Measurements from ENCODE around the gene SLC9C1. TPM values are rescaled to one million over a fixed set of nuclear protein-coding genes. Genes with fewer than 3 reads are reported as not detected.

Gene SLC9C1
- total and polyA plus RNA-seq, 2 of the 4 experiments (the other 2 are of a cell fraction): not detected

DNA sequence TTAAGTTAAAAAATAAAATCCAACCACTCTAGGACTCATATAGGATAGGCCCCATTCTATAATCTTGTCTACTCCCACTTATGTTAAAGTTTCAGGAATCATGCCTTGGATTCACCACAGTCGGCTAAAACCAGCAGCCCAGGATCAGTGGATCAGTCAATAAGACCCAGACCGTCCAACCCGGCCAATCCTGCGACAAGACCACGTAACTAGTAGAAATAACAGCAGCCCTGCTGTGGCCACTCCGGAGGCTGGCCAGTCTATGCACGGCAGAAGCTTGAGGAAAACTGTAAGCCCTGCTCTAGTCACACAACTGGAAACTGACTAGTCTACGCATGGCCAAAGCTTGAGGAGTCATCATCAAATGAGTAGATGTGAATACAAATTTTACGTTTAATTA, 12.8 kb upstream of the SLC9C1 start:
- Histone ChIP-seq H3K9me3 (ENCODE audit: control insufficient read depth, insufficient read depth, low read length) (no peaks in the 10 kb centered on the region), H2BK15ac (ENCODE audit: low read depth, low read length) (no peak overlapping the region), H2BK5ac (ENCODE audit: low read depth, low read length, poor library complexity, severe bottlenecking) (no peak overlapping the region), H3K4me3 (ENCODE audit: insufficient read depth, low read depth, low read length) (no peak overlapping the region), H3K79me1 (ENCODE audit: low read depth in 1 of 2, low read length in 2 of 2) (no peaks in the 10 kb centered on the region), H2BK20ac (ENCODE audit: low read depth, low read length) (no peak overlapping the region), H4K5ac (ENCODE audit: low read depth, low read length) (no peak overlapping the region), H3K27ac (ENCODE audit: insufficient read depth, low read length) (no peak overlapping the region), H2AK9ac (replicated peaks; ENCODE audit: low read depth, low read length, poor library complexity) (no peak overlapping the region), H3K56ac (ENCODE audit: extremely low read depth, insufficient read depth, low read length) (no peak overlapping the region), H3K9me1 (ENCODE audit: insufficient read depth, low read length) (no peaks in the 10 kb centered on the region), H4K8ac (ENCODE audit: low read depth in 2 of 2, low read length in 2 of 2) (no peak overlapping the region), H2AK5ac (ENCODE audit: low read depth, low read length) (no peak overlapping the region), H3K9ac (ENCODE audit: low read depth, low read length) (no peak overlapping the region), H3K23ac (ENCODE audit: low read depth, low read length) (no peak overlapping the region), H3K4ac (ENCODE audit: low read depth, low read length) (no peak overlapping the region), H2AFZ (replicated peaks; ENCODE audit: low read length, poor library complexity) (no peak overlapping the region), H3K27me3 (ENCODE audit: control insufficient read depth, insufficient read depth, low read length) (no peaks in the 10 kb centered on the region), H3K36me3 (ENCODE audit: control insufficient read depth, insufficient read depth, low read length) (no peaks in the 10 kb centered on the region), H3K4me1 (ENCODE audit: control insufficient read depth, insufficient read depth, low read length) (peaks cover 12% of the 10 kb centered on the region), H2BK120ac (ENCODE audit: low read depth, low read length) (no peak overlapping the region), H3K4me2 (ENCODE audit: low read depth, low read length) (no peak overlapping the region), H4K91ac (ENCODE audit: insufficient read depth, low read depth, low read length) (no peak overlapping the region), H4K20me1 (ENCODE audit: insufficient read depth, low read length) (no peaks in the 10 kb centered on the region), H3K14ac (replicated peaks; ENCODE audit: low read depth, low read length) (no peak overlapping the region), H3K18ac (ENCODE audit: low read depth, low read length) (no peak overlapping the region)
- ChIA-PET POLR2A (ENCODE audit: unreplicated experiment) (no interaction called here), CTCF (interaction anchor here (1.9 kb wide), 1 partner anchor 13 kb away, joined by 9 read pairs; the partner anchor contains the start of gene SLC9C1)
- WGBS, 2 experiments (ENCODE audit: extremely low coverage in 2 of 2, insufficient read length in 1 of 2): 100% methylated on average over 2 of the region's 9 CpGs; no CpG with 5 or more reads in 1 of the 2 experiments
- in situ Hi-C loops (cut with MboI; ENCODE audit: low sequenced_read_pairs): loop anchor here (25.0 kb wide), 1 partner anchor 680 kb away; the partner anchor contains the start of genes CD200R1 and GTPBP8
- no peak for ATAC-seq (ENCODE audit: low read depth)
- dilution Hi-C loops (cut with HindIII; ENCODE audit: low sequenced_read_pairs, unreplicated experiment): loop anchor here (25.0 kb wide), 1 partner anchor 205 kb away; no protein-coding TSS in a partner anchor
- no TSS peak for BruUV-seq (replicated peaks)
- TF ChIP-seq RAD21 (IDR thresholded peaks at IDR 0.05; ENCODE audit: low read length): no peak
- TF ChIP-seq RFX5 (IDR thresholded peaks at IDR 0.05; ENCODE audit: low read depth, low read length): no peak
- no peak for TF ChIP-seq MXI1 (IDR thresholded peaks at IDR 0.05; ENCODE audit: borderline replicate concordance, low read depth, low read length)
- TF ChIP-seq CHD1 (IDR thresholded peaks at IDR 0.05; ENCODE audit: low read depth, low read length): no peak
- TF ChIP-seq, protein P1, sequence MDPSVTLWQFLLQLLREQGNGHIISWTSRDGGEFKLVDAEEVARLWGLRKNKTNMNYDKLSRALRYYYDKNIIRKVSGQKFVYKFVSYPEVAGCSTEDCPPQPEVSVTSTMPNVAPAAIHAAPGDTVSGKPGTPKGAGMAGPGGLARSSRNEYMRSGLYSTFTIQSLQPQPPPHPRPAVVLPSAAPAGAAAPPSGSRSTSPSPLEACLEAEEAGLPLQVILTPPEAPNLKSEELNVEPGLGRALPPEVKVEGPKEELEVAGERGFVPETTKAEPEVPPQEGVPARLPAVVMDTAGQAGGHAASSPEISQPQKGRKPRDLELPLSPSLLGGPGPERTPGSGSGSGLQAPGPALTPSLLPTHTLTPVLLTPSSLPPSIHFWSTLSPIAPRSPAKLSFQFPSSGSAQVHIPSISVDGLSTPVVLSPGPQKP (IDR thresholded peaks at IDR 0.05; ENCODE audit: borderline replicate concordance, low read depth, low read length): no peak
- TF ChIP-seq MAZ (IDR thresholded peaks at IDR 0.05; ENCODE audit: borderline replicate concordance, low read depth, low read length): no peak
- no peak for TF ChIP-seq NFE2L2 (IDR thresholded peaks at IDR 0.05; ENCODE audit: low read depth, low read length)
- no peak for TF ChIP-seq MAFK (IDR thresholded peaks at IDR 0.05; ENCODE audit: low read depth, low read length)
- TF ChIP-seq RCOR1 (IDR thresholded peaks at IDR 0.05; ENCODE audit: insufficient replicate concordance, low read length): no peak
- TF ChIP-seq CEBPB (IDR thresholded peaks at IDR 0.05; ENCODE audit: low read depth, low read length): no peak
- no peak for TF ChIP-seq SMC3 (IDR thresholded peaks at IDR 0.05; ENCODE audit: low read depth, low read length)
- TF ChIP-seq, protein P2, sequence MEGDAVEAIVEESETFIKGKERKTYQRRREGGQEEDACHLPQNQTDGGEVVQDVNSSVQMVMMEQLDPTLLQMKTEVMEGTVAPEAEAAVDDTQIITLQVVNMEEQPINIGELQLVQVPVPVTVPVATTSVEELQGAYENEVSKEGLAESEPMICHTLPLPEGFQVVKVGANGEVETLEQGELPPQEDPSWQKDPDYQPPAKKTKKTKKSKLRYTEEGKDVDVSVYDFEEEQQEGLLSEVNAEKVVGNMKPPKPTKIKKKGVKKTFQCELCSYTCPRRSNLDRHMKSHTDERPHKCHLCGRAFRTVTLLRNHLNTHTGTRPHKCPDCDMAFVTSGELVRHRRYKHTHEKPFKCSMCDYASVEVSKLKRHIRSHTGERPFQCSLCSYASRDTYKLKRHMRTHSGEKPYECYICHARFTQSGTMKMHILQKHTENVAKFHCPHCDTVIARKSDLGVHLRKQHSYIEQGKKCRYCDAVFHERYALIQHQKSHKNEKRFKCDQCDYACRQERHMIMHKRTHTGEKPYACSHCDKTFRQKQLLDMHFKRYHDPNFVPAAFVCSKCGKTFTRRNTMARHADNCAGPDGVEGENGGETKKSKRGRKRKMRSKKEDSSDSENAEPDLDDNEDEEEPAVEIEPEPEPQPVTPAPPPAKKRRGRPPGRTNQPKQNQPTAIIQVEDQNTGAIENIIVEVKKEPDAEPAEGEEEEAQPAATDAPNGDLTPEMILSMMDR (conservative IDR thresholded peaks at IDR 0.05; ENCODE audit: low read depth, low read length): no peak
- no peak for TF ChIP-seq FOS (IDR thresholded peaks at IDR 0.05; ENCODE audit: low read depth, low read length)
- no peak for TF ChIP-seq BHLHE40 (IDR thresholded peaks at IDR 0.05; ENCODE audit: low read depth, low read length)
- TF ChIP-seq, protein P3, sequence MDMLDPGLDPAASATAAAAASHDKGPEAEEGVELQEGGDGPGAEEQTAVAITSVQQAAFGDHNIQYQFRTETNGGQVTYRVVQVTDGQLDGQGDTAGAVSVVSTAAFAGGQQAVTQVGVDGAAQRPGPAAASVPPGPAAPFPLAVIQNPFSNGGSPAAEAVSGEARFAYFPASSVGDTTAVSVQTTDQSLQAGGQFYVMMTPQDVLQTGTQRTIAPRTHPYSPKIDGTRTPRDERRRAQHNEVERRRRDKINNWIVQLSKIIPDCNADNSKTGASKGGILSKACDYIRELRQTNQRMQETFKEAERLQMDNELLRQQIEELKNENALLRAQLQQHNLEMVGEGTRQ (IDR thresholded peaks at IDR 0.05; ENCODE audit: low read depth, low read length): no peak
- no peak for TF ChIP-seq POLR2A (IDR thresholded peaks at IDR 0.05; ENCODE audit: low read depth, low read length)
- intact Hi-C loops (cut with micrococcal nuclease): no loop called here
- DNase-seq: no peak

All from IMR-90 (cell line).